ENCODE results near the gene TAF1B. TPM values are rescaled to one million over a fixed set of nuclear protein-coding genes. Genes with fewer than 3 reads are reported as not detected.
A peak's percentile ranks its signal among the peaks of the same experiment; 100 is the strongest.

The TAF1B gene
- total RNA-seq, 6 experiments from 2014 or later: 4.8 to 8.1 (median 6.6) TPM

DNA sequence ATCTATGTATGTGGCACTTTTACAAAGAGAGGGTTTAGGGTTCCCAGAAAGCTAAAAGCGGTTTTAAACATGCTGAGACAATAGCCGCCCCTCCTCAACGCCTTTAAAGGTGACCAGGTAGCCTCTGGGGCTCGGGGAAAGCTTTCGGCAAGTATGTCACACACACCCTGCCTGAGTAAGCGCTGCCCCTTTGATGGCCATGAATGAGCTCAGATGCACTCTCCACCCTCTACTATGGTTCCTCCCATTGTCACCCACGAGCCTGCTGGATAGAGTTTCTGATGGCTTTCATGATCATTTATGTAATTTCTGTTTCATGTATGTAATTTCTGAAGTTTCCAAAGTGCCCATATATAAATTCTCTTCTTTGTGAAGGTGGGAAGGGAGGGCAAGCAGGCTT lies 64.1 kb downstream of the TAF1B start:
- ATAC-seq (no peak), DNase-seq (no peak)
- Histone ChIP-seq H3K27me3 (no peaks in the 10 kb centered on the region), H3K4me3 (no peak overlapping the region), H3K4me1 (peaks cover 0 to 6% (median 0%) of the 10 kb centered on the region in 4 donors), H3K27ac (no peak overlapping the region), H3K9me3 (no peaks in the 10 kb centered on the region), H3K36me3 (no peaks in the 10 kb centered on the region)
- 95% methylated on average over 4 of the region's 7 CpGs for WGBS (ENCODE audit: insufficient coverage, low coverage, low lambda C conversion rate, missing lambda C conversion rate)
- TF ChIP-seq POLR2A (IDR thresholded peaks at IDR 0.05): no peak
- TF ChIP-seq, protein P1, sequence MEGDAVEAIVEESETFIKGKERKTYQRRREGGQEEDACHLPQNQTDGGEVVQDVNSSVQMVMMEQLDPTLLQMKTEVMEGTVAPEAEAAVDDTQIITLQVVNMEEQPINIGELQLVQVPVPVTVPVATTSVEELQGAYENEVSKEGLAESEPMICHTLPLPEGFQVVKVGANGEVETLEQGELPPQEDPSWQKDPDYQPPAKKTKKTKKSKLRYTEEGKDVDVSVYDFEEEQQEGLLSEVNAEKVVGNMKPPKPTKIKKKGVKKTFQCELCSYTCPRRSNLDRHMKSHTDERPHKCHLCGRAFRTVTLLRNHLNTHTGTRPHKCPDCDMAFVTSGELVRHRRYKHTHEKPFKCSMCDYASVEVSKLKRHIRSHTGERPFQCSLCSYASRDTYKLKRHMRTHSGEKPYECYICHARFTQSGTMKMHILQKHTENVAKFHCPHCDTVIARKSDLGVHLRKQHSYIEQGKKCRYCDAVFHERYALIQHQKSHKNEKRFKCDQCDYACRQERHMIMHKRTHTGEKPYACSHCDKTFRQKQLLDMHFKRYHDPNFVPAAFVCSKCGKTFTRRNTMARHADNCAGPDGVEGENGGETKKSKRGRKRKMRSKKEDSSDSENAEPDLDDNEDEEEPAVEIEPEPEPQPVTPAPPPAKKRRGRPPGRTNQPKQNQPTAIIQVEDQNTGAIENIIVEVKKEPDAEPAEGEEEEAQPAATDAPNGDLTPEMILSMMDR (IDR thresholded peaks at IDR 0.05): no peak
- intact Hi-C loops (cut with DNase I): no loop called here

DNA sequence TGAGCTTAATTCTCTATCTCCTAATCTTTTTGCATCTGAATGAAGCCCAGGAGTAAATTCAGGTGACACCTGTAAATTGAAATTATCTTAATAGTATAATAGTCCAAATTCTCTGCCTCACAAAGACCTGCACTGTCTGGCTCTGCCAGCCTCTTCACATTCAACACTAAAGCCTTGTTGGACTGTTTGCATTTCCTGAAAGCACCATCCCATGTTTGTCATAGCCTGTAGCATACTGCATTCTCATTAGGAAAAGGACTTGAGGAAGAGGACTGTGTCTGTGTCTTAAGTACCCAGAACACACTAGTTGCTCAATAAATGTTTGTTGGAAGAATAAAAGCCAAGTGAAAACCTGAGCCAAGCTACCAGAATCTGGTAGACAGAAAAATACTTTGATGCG lies 65.4 kb downstream of the TAF1B start:
- no peaks in the 10 kb centered on the region for H3K9me3 ChIP-seq
- no peaks in the 10 kb centered on the region for H3K27me3 ChIP-seq
- 100% methylated on average over 1 of the region's 1 CpG for WGBS (ENCODE audit: insufficient coverage, low coverage, low lambda C conversion rate, missing lambda C conversion rate)
- H3K4me1 ChIP-seq: peaks cover 0 to 10% (median 0%) of the 10 kb centered on the region in 4 donors
- no peaks in the 10 kb centered on the region for H3K36me3 ChIP-seq
- ATAC-seq: no peak
- H3K27ac ChIP-seq: no peak overlapping the region
- H3K4me3 ChIP-seq: no peak overlapping the region
- TF ChIP-seq, protein P1 (IDR thresholded peaks at IDR 0.05): no peak
- TF ChIP-seq POLR2A (IDR thresholded peaks at IDR 0.05): no peak
- no peak for DNase-seq
- intact Hi-C loops (cut with DNase I): no loop called here

DNA sequence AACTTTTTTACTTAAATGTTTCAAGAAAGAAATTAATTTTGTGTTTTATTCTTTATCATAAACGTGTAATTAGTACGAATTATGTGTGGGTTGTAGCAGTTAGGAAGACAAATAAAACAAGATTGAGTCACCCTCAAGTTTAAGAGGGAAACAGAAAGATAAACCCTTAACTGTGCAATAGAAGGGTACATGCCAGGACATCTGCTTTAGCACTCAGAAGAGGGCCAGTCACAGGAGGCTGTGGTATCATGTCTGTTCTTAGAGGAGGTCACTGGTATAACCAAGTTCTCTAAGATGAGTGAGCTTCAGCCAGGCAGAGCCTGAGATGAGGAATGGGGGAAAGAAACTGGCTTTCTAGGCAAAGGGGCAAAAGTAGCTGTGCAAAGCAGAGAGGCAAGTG lies 65.8 kb downstream of the TAF1B start:
- no peak overlapping the region for H3K4me3 ChIP-seq
- H3K36me3 ChIP-seq: no peaks in the 10 kb centered on the region
- no peak for DNase-seq
- 47% methylated on average over 2 of the region's 2 CpGs for WGBS (ENCODE audit: insufficient coverage, low coverage, low lambda C conversion rate, missing lambda C conversion rate)
- peaks cover 0 to 10% (median 0%) of the 10 kb centered on the region in 4 donors for H3K4me1 ChIP-seq
- TF ChIP-seq, protein P1 (IDR thresholded peaks at IDR 0.05): no peak
- TF ChIP-seq POLR2A (IDR thresholded peaks at IDR 0.05): no peak
- intact Hi-C loops (cut with DNase I): no loop called here
- no peaks in the 10 kb centered on the region for H3K9me3 ChIP-seq
- no peak overlapping the region for H3K27ac ChIP-seq
- no peaks in the 10 kb centered on the region for H3K27me3 ChIP-seq
- peak in 1 of 4 donors; percentile 28 for ATAC-seq

DNA sequence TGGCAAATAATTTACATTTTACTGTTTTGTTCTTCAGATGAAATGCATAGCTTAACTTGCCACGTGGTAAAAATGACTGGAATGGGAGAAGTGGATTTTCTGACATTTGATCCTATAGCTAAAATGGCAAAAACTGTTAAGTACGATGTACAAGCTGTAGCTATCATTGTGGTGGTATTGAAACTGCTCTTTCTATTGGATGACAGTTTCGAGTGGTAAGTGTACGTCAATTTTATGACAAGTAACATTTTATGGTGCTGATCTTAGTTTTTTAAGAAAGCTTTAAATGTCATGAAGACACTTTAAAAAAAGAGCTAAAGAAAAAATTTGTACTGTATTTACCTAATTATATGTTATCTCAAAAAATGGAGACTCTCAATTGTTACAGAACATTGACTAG lies 67.4 kb downstream of the TAF1B start:
- intact Hi-C loops (cut with DNase I): no loop called here
- Histone ChIP-seq H3K27me3 (no peaks in the 10 kb centered on the region), H3K36me3 (no peaks in the 10 kb centered on the region), H3K4me3 (no peak overlapping the region), H3K27ac (no peak overlapping the region), H3K4me1 (peaks cover 0 to 10% (median 0%) of the 10 kb centered on the region in 4 donors), H3K9me3 (no peaks in the 10 kb centered on the region)
- WGBS (ENCODE audit: insufficient coverage, low coverage, low lambda C conversion rate, missing lambda C conversion rate): 75% methylated on average over 4 of the region's 4 CpGs
- no peak for DNase-seq
- ATAC-seq: no peak
- no peak for TF ChIP-seq POLR2A (IDR thresholded peaks at IDR 0.05)
- TF ChIP-seq, protein P1 (IDR thresholded peaks at IDR 0.05): no peak

DNA sequence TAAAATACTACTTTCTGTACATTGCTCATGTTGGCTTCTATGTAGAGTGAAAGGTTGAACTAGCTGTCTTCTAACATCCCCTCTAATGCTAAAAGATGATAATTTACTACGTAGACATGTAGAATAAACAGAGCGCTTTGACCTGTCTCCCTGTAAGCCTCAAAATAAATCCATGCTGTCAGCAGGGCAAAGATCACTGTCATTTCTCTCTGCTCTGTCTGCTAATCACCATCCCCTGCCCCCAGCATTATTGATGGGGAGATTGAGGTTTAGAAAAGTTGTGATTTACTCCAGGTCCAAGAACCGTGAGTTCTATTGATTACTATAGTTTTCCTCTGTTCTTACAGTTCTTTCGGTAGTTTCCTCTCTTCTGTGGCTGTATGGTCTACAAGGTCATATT lies 69.2 kb downstream of the TAF1B start:
- H3K4me1 ChIP-seq: peaks cover 0 to 10% (median 0%) of the 10 kb centered on the region in 4 donors
- intact Hi-C loops (cut with DNase I): no loop called here
- H3K9me3 ChIP-seq: no peaks in the 10 kb centered on the region
- DNase-seq (no peak), ATAC-seq (peak; percentile 87 to 99 (median 96))
- no peaks in the 10 kb centered on the region for H3K27me3 ChIP-seq
- TF ChIP-seq POLR2A (IDR thresholded peaks at IDR 0.05): no peak
- TF ChIP-seq, protein P1 (IDR thresholded peaks at IDR 0.05): no peak
- WGBS (ENCODE audit: insufficient coverage, low coverage, low lambda C conversion rate, missing lambda C conversion rate): 31% methylated on average over 4 of the region's 4 CpGs
- no peaks in the 10 kb centered on the region for H3K36me3 ChIP-seq
- no peak overlapping the region for H3K4me3 ChIP-seq
- peak overlapping the region in 2 of 3 donors; percentile 19 to 51 for H3K27ac ChIP-seq
